CD4-positive, alpha-beta T cell treated with Interleukin-10 for 1 hour (primary cell): ENCODE data around the gene CREB3L4.

ENCODE experiments used
- DNase-seq: peaks from one replicate; pipeline ENCODE4 v3.0.0-alpha.2; 2020

The CREB3L4 gene

DNA sequence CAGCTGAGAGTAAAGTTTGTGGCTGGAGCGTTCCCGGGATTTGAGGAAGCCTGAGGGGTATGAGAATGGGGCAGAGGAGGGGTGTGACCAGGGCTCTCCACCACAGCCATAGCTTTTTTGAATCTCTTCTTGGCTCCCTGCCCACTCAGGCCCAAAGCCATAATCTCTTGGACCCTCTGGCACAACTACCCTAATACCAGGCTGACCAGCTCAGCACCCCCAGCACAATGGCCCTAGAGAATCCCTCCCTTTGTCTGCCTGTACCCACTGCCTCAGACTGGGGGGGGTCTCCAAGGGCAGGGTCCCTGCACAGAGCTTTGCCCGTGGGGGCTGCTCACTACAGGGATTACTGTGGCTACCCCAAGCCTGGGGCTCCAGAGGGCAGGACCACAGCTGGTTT, 28.7 kb upstream of the CREB3L4 start:
- no peak for DNase-seq

DNA sequence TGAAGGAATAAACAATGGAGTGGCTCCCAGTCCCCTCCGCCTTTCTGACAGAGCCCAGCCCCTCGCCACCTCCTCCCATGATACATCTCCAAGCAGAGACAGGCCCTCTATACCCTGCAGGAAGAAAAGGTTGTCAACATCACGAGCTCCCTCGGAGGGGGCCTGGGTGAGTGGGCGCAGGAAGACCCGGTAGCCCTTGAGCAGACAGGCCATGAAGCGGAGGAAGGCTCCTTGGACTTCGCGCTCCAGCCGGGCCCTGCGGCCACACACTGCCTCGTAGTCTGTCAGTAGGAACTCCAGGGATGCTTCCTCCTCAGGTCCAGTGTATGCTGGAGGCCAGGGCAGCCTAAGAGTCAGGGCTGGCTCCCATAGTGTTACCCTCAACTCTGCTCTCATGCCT, 28.2 kb upstream of the CREB3L4 start:
- DNase-seq: no peak

DNA sequence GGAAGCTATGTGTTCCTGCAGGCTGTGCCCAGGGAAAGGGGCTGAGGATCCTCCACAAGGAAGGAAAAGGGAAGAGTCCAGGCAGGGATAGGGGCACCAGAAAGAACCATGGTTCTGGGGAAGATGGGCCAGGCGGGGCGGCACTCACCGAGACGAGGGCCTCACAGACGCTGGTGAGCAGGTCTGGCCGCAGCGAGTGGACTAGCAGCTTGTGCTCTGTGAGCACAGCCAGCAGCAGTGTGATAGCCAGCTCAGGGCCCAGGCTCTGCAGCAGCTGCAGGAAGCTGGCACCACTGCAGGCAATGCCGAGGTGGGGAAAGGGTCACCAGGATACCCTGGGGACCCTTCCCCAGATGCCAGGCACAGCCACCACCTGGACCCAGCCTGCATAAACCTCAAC, 26.9 kb upstream of the CREB3L4 start:
- no peak for DNase-seq

DNA sequence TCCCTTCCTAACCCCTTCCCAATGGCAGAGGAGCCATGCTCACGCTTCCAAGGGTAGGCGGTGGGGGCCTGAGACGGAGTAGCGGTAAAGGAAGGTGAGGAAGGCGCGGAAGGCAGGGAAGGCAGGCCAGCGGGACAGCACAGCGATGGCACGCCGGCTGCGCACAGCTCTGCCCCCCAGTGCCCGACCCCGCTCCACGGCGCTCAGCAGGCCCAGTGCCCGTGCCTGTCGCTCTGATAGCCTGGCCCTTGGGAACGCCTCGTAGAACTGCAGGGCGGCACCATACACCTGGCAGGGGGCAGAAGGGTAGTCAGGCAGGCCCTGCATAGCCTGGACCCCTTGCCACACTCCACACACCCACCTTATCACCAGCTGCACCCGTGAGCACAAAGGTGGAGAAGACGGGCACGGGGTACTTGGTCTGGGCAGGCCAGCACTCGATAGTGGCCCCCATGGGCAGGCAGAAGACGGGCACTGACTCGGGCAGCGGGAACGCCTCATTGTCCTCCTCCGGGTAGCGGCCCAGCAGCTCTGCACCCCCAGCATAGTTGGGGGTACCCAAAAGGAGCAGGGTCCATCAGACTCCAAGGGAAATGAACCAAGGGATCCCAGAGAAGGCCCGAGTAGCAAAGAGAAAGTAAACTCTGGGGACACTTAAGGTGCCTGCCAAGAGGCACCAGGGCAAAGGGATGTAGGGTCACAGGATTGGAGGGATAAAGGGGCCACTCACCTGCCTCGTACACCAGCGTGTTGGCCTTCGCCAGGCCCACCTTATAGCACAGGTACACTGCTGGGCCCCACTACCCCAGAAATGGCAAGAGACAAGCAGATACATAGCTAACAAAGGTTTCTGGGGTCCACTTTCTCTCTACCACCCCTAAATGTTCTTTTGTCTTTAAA, 25.6 kb upstream of the CREB3L4 start:
- DNase-seq: no peak

DNA sequence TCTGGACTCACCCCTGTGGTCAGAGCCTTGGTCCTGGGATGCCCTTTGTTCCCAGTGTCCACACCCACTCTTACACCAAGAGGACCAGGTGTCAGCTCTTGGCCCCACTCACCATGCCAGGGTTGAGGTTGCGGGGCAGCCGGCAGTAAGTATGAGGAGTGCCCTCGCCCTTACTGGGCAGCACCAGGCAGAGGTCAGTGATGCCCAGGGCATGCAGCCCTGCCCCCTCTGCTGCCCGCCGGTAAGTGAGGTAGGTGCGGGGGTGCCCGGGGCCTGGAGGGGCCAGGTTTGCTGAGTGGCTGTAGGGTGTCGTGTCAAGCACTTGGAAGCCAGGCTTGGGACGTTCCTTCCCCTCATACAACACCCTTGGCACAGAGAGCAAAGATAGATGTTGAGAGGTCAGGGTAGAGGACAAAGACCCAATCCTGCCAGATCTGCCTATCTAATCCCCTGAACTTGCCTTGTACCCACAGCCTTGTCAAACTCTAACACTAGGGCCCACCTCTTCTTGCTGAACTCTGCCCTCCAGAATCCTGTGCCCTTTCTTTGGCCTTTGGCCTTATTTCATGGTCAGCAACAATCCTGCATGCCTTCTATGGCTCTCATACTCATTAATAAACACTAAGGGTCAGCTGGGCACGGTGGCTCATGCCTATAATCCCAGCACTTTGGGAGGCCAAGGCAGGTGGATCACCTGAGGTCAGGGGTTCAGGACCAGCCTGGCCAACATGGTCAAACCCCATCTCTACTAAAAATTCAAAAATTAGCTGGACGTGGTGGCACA, 24.7 kb upstream of the CREB3L4 start:
- no peak for DNase-seq

DNA sequence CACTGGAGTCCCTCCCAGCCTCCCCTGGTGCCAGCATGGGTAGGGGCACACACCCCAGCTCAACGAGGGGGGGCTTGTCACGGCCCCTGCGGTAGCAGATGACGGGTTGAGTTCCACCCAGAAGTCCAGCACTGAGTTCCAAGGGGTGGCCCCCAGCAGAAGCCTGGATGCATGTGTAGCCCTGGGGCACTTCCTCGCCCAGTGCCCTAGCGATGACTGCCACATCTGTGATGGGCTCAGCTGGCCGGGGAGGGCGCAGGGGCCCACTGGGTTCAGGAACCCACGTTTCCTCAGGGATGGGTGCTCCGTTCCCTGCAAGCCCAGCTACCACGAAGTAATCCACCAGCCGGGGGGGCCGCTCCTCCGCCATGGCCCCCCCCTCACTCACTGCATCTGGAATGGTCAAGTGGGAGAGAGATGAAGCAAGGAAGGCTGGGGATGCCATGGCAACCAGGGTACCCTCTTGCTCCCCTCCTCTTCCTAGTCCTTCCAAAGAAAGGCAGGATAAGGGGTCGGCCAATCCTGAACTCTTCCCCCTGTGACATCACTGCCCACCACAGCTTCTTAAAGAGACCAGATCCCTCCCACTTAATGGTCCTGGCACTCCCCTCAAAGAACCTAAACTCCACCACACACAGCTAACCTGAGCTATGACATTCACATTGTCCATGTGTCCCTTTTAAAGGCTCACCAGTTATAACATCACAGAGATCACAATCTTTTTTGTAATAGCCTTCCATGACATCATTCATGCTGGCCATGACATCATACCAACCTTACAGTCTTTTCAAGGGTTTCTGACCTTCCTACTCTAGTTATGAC, 23.5 kb upstream of the CREB3L4 start:
- peak; percentile 46 for DNase-seq

DNA sequence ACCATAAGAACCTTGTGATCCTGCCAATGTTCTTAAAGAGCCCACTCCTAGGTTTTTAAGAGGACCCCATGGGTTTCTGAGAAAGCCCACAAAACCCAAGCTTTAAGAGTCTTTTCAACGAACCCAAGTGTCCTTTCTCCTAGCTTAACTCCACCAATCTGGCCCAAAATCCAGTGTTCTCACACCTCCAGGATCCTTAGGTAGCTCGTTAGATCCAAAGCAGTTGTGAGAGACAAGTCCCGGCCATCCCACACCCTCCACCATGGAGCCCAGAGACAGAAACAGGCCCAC, 22.9 kb upstream of the CREB3L4 start:
- DNase-seq: no peak

DNA sequence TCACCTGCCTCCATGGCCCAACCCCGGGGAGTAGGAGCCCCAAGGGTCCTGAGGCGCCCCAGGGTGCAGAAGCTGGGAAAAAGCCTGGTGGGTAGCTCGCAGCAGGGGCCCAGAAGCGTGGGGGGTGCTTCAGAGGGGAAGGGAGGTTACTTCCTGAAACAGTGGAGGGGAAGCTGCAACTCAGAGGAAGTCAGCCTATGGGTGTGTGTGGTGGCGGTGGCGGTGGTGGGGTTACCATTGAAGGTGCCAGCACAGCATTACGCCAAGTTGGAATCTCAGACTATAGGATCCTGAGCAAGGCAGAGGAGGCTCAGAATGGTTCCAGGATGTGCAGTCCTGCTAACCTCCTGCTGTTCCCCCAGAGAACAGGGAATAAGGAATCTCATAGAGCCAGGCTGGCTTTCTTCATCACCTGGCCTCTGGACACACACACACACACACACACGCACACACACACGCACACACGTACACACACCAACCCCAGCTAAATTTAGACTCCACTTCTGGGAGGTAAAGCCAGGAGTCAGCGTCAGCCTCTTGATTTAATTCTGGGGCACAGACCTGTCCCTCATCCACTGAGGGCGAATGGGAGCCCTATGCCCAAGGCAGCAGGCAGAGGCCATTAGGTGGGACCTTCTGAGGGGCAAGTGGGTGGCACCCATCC, 22.4 kb upstream of the CREB3L4 start:
- peak; percentile 86 for DNase-seq

DNA sequence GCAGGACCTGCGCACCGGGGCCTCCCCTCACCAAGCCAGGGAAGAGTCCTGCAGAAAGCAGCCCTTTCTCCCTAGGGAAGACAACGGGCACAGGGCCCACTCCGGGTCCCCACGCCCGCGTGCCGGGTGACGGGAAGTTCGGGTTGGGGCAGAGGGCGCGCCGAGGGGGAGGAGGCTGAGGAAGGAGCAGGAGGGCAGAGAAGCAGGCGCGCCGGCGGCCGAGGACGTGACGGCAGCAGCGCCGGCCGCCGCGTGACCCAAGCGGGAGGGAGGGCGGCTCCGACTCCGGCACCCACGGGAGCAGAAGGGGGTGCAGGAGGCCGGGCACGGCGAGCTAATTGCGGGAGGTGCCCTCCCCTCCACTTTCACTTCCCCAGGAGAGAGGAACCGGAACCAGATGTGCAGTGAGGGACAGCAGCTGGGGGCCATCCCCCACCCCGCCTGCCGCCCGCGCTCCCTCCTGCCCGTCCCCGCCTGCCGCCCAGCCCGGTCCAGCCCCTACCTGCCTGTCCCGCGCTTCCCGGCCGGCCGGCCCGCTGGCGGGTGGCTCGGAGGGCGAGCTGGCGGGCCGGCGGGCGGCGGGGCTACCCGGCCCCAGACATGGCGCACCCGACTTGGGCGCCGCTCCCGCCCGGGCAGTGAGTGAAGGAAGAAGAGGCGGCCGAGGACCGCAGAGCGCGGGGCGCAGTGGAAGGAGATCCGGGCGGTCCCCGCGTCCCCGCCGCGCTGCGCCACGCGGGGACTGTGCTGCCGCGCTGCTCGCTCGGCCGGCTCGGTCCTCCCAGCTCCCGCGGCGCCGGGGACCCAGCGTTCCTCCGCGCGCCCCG, 21.7 kb upstream of the CREB3L4 start:
- DNase-seq: peak; percentile 84

DNA sequence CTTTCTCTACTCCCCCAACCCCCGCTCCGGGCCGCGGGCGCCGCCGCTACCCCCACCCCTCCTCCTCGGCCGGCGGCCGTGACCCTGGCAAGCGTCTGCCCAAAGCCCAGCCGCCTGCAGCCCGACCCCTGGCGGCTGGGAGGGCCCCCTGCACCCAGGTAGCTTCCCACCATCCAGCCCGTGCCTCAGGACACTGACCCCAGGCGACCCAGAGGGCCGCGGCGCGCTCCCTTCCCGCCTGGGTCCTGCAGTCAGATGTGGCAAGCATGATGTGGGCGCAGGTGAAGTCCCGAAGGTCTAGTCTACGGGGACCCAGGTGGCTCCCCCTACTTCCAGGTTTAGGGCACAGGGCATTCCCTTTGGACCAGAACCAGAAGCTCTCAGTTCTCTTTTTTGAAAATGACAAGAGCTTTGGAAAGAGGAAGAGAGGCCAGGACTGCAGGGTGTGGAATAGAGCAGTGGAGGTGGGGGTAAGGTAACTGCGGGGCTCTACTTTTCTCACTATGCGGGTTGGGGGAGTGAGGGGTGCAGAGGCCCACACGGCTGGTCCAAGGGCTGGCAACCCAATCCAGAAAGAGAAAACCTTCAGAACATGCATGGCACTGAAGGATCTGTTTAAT, 21.0 kb upstream of the CREB3L4 start, which contains the start of gene DENND4B:
Gene DENND4B, minus strand, starts transcription at position 97 of the 620 bp plus-strand sequence. CDS start 2,344 bp downstream, outside the sequence.
- DNase-seq: peak; percentile 82

DNA sequence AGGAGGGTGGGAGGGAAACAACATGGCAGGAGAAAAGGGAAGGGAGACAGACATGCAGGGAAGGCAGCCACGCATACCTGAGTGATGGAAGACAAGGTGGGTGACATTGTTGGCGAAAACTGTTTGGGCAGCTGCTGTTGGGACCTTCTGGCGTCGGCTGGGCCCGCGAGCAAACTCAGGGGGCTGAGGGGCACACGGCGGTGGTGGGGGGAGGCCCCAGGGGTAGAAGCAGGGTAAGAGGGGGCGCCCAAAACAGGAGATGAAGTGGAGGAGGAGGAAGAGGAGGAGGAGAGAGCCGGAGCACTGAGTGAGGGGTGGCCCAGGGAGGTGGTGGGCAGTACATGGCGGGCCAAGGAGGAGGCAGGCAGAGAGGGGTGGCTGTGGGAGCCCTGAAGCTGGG, 16.5 kb upstream of the CREB3L4 start:
- no peak for DNase-seq

DNA sequence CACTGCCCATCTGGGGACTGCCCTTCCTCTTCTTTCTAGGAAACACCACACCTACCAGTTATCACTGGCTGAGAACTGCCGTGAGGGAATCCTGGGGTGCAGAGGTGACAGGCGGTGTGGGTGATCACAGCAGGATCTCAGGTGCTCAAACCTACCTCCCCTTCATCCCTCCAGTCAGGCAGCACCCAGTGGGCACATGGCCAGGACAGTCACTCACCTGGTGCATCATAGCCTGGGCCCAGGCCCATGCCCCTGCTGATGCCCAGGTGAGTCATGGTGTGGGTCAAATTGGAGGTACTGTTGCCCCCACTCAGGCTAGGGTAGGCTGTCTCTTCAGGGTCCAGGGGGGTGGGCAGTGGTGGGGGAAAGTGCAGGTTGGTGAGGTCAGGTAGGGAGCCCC, 15.9 kb upstream of the CREB3L4 start:
- DNase-seq: no peak

DNA sequence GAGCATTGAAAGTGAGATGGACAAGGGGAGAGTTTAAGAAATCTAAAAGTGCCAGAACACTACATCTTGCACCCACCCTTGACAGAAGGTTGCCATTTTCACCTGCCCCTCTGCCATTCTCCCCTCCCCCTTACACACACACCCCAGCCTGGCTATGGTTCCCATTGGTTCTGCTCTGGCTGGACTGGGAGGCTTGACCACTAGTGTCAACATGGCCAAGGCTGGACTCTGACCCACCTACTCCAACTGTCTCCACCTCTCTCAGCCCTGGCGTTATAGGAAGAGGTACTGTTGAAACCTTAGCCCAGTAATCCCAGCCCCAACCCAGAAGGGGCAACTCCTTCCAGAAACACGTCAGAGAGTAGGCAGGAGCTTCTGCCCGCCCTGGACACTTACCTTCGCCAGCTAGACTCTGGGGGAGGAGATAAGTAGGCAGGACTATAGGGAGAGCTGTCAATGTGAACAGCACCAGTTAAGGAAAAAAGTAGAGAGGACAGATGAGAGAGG, 13.8 kb upstream of the CREB3L4 start:
- no peak for DNase-seq

DNA sequence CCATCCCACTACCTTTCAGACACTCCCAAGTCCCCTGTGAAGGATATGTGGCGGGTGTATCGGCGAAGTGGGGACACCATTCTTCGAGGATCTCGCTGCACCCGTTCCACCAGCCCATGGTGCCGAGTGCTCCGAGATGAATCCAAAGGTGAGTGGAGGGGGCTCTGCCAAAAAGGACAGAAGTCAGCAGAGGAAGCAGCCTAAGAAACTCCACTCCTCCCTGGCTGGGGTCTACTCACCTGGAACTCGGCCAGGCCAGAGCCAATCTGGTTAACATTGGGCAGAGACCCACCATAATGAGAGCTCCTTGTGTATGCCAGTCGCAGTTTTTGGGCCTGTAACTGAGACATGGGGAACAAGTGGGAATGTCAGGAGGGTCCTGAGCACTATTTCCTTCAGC, 12.9 kb upstream of the CREB3L4 start:
- no peak for DNase-seq

DNA sequence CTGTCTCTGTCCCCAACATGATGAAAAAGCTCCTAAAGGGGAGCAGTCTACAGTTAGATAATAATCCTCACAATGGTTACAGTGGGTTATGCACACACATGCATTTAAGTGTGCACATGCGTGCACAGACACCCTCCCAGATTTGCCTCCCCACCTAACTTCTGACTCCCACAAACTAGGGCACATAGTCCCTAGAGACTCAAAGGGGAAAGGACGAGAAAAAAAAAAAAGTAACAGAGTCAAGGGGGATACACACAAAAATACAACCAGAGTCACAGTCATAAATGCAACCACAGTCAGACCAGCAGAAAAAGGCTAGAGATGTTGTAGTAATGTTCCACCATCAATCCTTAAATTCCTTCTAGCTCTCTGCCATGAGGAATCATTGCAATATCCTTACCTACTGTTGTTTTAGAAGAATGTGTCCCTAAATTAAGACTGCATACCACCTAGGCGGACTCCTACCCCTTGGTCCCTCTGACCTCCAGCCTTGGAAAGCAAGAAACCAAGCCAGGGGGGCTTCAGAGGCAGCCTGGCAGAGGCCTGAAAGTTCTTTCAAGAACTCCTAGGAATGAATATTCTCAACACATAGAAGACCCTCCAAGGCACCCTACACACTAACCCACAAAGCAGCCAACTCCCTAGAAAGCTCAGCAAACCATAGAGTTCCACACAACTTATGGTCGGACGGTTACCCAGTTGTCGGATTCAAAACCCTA, 10.5 kb upstream of the CREB3L4 start:
- no peak for DNase-seq

DNA sequence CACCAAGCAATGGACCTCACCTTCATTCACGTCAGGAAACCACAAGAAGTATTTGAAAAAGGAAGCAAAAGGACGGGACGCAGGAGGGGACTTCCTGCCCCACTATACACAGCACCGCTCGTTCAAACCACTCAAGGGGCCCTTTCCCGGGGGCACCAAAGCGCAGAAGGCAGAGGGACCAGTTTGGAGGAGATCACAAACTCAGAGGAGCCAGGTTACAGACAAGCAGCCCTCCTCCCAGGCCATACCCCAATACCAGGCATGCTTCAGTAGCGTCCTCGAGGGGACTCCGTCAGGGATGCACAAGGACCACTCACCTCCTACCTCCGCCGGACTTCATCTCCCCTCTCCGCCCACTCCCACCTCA, 10.0 kb upstream of the CREB3L4 start:
- peak; percentile 61 for DNase-seq

DNA sequence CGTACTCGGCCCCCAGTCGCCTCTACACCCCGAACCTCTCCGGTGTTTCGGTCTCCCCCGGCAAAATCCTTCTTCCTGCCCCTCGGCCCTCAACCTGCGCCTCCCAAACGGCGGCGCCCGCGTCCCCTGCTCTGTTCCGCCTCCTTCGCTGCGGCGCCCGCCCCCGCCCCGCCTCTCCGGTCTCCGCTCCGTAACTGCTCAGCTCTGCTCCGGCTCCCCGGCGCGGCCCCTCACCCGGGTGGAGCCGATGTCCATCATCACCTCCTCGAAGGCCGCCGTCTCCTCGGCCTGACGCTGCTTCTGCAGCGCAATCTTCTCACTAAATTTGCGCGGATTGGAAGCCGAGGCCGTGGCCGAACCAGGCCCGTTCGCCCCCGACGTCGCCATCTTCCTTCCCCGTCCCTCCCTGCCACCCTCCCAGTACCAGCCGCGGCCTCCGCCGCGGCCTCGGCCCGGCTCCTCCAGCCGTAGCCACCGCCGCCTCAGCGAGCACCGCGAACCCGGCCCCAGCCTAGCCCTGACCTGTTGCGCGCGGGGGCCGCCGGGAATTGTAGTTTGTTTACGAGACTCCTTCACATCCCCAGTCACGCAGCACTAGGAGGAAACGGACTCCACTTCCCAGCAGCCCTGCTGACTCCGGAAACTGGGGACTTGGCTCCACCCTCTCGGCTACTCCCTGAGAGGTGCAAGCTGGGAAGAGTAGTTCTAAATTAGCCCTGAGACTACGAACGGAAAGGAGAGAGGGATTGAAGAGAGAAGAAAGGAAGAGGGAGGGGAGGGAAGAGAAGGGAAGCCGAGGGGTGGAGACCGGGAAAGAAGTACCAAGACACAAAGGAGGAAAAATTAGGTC, 9.4 kb upstream of the CREB3L4 start, which contains the start of gene CRTC2:
Gene CRTC2, minus strand, starts transcription at position 502 of the 850 bp plus-strand sequence. Its CDS starts 115 bp downstream, at position 387.
- DNase-seq: peak; percentile 98

DNA sequence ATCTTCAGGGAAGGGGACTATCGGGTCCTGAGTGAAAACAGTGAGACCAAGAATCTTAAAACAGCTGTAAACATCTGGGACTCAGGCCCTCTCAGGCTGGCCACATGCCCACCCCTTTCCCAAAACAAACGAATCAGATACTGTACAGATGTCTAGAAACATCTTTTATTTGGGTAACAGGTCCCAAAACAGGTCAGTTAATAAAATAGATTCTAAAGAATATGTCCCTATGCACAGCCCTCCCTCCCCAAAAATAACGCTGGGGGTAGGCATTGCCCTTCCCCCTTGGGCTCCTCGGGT, 8.8 kb upstream of the CREB3L4 start:
- DNase-seq: no peak

DNA sequence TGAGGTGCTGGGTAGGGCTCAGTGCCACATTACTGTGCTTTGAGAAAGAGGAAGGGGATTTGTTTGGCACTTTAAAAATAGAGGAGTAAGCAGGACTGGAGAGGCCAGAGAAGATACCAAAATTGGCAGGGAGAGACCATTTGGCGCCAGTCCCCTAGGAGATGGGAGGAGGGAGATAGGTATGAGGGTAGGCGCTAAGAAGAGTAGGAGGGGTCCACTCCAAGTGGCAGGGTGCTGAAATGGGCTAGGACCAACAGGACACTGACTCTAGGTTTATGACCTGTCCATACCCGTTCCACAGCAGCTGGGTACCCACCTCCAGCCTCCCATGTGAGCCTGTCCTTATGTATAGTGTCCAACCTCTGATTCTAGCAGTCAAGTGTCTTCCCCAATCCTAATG, 8.2 kb upstream of the CREB3L4 start:
- no peak for DNase-seq

DNA sequence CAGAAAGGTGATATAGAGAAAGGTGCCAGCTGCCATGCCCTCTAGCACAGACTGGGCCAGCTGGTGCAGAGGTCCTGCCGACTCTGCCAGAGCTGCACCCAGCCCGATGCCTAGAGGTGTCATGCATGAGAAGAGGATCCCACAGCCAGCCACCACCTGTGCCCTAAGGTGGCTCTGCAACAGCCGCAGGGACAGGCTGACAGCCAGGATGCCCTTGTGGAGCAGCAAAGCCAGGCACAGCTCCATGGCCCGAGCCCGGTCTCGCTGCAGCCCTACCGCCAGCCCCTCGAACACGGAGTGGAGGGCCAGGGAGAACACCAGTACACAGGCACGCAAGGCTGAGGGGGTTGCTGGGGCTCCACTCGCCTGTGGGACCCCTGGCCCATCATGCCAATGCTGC, 7.5 kb upstream of the CREB3L4 start:
- no peak for DNase-seq
